UCSD-AML1 (cell line): ENCODE data around the gene ALB.

Experiments
- DNase-seq: peaks from one replicate; lab custom pipeline; 2025; ENCODE audit not compliant: unreplicated experiment; lab: John Stamatoyannopoulos, UW

The ALB gene

DNA sequence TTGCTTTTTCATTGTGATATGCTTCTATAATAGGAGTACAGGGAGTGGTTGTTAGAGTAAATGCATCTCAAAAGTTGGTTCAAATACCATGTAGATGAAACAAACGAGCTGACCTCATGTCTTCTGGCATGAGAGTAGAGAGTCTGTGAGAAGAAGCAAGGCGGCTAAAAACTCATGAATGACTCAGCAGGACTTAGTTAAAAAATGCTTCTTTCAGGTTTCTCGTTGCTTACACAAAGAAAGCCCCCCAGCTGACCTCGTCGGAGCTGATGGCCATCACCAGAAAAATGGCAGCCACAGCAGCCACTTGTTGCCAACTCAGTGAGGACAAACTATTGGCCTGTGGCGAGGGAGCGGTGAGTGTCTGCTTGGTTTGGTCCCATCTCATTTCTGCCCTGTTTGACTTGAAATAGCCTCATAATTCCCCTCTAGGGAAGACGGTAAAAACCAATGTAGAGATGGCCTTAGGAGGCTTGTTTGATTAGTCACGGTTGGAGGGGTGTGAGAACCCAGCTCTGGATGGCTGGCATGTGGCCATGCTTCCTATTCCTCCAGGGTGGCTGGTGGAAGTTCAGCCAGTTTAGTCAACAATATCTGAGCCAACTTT is 46.4 kb downstream of the ALB start:
- no peak for DNase-seq

DNA sequence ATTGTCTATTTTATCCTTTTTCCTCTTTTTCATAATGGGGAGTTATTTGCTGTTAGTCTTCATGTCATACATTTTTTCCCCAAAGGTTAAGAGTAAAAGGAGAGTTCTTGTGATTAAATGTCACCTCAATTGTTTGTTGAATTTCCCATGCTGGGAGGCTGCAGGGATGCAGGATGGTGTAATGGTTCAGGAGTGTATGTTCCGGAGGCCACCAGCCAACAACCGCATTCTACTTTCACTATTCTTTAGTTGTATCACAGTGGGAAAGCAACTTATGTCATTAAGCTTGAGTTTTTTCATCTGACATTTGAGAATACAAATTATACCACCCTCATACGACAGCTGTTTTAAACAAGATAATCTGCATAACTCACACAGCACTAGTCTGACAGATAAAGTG is 47.3 kb downstream of the ALB start:
- DNase-seq, result no peak

DNA sequence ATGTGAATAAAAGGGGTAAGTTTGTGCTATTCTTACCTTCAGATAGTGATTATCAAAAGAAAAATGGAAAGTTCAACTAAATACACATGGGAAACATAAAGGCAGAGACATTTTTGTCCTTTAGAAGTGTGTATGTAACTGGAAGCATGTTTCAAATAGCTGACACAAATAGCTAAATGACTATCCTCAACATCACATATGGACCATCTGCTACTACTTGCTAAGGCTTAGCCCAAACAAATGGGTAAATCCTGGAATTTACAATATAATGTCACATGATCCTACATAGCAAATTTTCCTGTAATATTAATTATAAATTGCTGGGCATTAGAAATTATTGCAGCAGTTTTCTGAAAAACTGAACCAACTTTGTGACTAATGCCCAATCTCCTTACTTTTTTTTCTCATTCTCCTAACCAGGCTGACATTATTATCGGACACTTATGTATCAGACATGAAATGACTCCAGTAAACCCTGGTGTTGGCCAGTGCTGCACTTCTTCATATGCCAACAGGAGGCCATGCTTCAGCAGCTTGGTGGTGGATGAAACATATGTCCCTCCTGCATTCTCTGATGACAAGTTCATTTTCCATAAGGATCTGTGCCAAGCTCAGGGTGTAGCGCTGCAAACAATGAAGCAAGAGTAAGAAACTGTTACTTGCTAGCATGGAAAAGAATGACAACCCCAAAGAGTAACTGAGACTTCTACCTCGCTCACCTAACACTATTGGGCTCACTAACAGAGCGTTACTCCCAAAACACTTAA is 48.1 kb downstream of the ALB start:
- DNase-seq, result no peak

DNA sequence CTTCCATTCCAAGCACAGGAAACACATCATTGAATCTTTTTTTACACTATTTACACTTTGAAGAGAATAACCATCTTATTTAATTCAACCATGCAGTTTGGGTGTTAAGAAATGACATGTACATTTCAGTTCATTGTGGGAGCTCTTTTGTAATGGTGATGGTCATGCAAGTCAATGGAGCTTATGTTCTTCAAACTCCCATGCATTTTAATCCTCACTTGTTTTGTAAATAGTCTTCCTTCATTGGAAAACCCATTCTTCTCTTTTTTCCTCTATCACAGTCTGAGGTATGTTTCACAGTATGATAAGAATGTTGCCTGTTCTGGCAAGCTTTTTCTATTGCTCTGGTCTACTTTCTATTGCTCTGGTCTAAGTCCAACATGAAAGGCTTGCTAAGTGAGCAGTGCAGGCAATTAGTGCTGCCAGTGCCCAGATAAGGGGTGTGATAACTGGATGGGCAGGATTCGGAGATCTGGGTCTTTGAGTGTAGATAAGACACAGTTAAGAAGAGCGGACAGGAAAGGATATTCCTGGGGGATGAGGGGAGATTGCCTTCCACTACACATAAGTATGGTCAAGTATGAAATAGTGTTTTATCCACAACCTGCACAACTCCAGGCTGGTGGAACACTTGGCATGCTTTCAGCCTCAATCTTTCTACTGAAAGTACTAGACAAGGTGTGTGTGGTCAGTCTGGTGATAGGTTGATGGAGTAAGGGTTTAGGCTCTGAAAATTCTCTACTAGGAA is 49.0 kb downstream of the ALB start:
- no peak for DNase-seq

DNA sequence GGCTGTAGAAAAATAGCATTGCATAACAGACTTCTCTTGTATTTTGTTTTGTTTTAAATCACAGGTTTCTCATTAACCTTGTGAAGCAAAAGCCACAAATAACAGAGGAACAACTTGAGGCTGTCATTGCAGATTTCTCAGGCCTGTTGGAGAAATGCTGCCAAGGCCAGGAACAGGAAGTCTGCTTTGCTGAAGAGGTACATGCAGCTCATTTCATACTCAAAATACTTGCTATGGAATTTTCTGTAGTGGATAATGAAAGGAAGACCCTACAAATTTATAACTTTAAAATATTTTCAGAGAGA is 49.6 kb downstream of the ALB start:
- DNase-seq, result no peak

DNA sequence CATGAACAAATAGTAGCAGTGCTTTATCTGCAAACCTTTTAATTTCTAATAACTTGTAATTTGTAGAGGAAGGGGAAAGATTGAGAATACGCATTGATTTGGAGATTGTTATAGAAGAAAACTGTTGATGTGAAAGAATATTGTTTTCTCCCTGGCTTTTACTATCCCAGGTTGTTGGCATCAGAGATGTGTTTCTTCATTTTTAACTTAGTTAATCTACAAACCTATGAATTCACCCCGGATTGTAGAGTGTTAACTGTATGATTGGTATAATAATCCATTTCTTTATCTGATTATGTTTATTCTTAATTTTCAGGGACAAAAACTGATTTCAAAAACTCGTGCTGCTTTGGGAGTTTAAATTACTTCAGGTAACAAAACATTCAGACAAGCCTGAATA is 50.8 kb downstream of the ALB start:
- DNase-seq, result no peak

DNA sequence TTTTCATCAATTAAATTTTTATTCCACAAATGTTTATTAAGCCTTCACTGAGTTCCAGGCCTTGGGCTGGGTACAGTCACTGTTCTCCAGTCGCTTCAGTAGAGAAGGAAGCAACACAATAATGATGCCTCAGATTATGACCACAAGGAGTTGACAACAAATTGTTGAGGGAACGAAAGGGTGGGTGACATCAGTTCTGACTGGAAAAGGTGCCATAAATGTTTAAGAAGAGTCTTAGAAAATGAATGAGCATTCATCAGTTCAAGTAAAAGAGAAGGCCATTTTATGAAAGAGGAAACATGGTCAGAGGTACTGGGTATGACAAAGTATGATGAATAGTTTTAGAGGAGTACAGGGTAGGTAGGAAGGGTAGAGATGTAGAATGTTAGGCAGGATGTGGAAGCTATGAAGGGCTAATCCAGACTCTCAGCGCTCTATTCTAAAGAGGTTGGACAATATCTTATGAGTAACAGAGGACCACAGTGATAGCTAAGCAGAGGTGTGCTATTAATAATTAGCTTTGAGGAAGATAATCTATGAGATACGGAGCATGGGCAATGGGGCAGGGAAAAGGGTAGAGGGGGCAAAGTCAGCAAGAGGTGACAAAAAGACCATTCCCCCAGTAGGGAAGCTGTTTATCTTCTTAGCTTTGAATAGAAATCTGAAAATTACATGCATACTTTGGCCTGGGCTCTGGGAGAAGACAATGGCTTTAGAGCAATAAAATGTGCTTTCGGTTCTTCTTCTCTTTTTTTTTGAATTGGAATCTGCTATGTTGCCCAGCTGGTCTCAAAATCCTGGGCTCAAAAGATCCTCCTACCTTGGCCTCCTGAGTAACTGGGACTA is 52.3 kb downstream of the ALB start:
- DNase-seq, result no peak

DNA sequence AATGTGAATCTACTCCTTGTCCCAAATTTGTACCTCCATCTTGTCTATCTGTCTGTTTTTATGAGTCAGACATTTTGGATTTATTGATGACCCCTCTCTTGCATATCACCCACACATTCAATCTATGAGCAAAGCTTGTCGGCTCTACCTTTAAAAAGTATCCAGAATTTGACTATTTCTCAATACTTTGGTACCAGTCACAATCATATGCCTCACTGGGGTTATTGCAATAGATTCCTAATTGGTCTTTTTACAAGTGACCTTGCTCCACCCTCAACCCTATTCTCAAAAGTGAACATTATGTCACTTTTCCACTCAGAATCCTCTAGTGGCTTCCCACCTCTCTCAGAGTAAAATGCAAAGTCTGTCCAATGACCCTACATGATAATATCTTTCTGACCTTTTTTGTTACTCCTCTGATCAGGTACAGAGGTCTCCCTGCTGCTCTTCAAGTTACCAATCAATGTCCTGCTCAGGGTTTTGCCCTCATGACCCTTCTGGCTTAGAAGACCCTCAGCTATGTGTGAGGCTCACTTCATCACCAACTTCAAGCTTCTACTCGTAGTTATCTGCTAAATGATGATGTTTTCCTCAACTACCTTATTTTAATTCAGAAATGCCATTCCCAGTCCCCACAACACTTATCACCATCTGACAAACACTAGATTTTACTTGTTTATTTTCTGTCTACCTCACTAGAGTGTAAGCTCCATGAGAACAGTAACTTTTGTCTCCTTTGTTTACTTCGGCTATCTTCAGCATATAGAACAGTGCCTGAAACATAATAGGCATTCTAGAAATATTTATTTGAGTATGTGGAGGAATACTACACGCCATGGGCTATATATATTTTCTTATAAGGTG is 54.3 kb downstream of the ALB start:
- DNase-seq, result no peak

DNA sequence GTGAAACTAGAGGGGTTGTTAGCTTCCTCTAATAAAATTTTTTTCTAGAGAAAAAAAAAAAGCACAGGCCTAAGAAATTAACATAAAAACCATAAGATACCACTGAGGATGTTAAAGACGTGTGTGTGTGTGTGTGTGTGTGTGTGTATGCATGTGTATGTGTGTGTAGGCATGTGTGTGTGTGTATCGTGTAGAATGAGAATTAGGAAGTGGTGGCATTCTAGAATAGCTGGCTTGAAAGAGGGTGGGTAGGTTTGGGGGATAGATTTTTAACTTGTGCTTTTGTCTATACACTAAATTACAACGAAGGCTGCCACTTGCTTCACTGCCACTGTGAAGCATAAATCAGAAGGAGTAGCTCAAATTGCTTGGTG is 54.9 kb downstream of the ALB start:
- no peak for DNase-seq

DNA sequence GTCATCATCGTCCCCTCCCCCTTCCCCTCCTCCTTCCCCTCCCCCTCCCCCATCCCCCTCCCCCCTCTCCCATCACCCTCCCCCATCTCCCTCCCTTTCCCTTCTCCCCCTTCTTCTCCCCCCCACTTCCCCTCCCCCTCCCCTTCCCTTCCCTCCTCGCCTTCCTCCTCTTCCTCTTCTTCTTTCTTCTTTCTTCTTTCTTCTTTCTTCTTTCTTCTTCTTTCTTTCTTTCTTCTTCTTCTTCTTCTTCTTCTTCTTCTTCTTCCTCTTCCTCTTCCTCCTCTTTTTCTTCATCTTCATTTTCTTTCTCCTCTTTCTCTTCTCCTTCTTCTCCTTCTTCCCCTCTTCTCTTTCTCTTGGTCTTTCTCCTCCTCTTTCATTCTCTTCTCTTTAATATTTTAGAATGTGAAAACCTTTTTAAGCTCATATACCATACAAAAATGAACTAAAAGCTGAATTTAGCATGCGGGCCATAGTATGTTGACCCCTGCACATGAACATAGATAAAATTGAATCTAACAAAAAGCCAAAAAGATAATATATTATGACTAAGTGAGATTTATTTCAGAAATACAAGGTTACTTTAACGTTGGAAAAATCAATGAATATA is 56.9 kb downstream of the ALB start:
- DNase-seq, result no peak

DNA sequence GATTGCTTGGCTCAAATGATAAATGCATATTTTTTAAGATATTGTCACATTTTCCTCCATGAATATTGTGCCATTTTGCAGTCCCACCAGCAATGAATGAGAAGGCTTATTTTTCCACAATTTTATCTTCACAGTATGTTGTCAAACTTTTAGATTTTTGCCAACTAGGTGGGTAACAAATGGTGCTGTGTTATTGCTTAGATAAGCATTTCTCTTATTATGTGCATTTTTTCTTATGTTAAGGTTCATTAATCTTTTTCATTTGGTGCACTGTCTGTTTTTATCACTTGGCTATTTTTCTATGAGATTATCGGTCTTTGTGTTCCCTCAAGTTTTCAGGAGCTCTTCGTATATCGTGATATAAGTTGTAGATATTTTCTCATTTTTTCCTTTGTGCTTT is 64.1 kb downstream of the ALB start:
- DNase-seq, result no peak

DNA sequence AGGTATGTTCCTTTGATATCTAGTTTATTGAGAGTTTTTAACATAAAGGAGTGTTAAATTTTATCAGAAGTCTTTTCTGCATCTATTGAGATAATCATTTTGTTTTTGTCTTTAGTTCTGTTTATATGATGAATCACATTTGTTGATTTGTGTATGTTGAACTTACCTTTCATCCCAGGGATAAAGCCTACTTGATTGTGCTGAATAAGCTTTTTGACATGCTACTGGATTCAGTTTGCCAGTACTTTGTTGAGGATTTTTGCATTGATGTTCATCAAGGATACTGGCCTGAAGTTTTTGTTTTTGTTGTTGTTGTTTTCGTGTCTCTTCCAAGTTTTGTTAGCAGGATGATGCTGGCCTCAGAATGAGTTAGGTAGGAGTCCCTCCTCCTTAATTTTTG is 66.6 kb downstream of the ALB start:
- DNase-seq, result no peak
